SIG-M5 treated with dmso at 0.1 percent for 504 hours (cell line): Measurements from ENCODE around the gene H1-8.
A peak's percentile ranks its signal among the peaks of the same experiment; 100 is the strongest.
"Not testable (repeated sequence)": the region's sequence is repeated elsewhere in the genome, so short reads cannot be mapped to it uniquely, and the experiment has no call there.

ENCODE experiments used
- DNase-seq: peaks from one replicate; lab custom pipeline; 2025; ENCODE audit not compliant: unreplicated experiment; lab: John Stamatoyannopoulos, UW

The H1-8 gene

DNA sequence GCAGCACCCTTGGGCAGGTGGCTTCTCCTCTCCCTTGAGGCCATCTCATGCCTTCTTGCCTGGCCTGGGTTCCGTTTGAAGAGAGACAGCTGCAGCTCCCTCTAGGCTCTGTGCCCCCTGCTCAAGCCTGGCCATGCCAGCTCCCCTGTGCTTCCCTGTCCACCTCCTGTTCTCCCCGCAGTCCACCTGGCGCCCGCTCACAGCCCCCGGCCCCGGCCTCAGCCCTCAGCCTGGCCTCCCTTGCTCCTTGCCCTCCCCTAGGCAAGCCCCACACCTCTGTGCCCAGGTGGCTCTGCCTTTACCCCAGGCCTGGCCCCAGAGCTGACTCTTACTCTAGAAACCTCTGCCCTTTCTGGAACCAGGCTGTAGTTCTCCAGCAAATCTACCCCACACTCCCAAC, 28.4 kb upstream of the H1-8 start:
- DNase-seq: no peak

- DNase-seq: not testable (repeated sequence)
These were observed 27.7 kb upstream of the H1-8 start for GRCh38 chr3:129515108-129515820.

GRCh38 chr3:129515821-129516432, 27.0 kb upstream of the H1-8 start:
- DNase-seq: not testable (repeated sequence)

DNA sequence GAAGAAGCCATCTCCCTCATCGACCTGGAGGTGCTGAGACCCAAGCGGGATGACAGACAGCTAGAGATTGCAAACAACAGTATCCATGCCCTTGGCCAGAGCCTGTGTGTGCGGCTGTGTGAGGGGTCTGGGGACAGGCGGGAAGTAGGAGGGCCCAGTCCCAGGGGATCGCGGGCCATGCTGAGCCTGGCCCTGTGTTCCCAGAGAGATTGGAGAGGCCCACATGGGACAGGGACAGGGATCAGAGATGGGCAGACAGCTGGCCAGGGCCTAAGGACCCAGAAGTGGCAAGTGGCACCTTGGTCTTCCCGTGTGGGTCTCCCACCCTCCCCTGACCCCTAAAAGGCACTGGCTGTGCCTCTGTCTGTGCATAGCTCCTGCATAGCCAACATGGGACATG, 25.5 kb upstream of the H1-8 start:
- no peak for DNase-seq

DNA sequence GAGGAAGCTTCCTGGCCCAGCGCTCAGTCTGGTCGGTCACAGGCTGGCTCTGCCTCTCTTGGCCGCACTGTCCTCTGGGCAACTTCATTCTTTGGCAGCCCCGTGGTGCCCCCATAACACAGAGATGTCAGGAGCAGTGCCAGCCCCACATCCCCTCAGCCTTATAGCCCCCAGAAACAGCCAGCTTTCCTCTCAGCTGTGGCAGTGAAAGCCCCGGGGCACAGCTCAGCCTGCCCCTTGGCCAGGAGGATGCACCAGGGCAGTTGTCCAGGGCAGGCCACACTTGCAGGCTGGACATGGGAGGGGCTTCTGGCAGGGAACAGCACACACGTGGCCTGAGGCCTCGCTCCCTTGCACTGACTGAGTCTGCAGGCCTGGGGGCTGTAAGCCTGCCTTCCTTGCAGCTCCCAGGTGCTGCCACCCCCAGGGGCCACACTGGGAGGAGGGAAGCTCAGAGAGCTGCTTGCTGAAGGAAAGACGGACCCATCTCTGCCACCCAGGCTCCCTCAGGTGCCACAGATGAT, 24.9 kb upstream of the H1-8 start:
- no peak for DNase-seq

- no peak for DNase-seq
These were observed 24.4 kb upstream of the H1-8 start for GRCh38 chr3:129518581-129518980.

GRCh38 chr3:129519449-129519848, 23.5 kb upstream of the H1-8 start:
- no peak for DNase-seq

DNA sequence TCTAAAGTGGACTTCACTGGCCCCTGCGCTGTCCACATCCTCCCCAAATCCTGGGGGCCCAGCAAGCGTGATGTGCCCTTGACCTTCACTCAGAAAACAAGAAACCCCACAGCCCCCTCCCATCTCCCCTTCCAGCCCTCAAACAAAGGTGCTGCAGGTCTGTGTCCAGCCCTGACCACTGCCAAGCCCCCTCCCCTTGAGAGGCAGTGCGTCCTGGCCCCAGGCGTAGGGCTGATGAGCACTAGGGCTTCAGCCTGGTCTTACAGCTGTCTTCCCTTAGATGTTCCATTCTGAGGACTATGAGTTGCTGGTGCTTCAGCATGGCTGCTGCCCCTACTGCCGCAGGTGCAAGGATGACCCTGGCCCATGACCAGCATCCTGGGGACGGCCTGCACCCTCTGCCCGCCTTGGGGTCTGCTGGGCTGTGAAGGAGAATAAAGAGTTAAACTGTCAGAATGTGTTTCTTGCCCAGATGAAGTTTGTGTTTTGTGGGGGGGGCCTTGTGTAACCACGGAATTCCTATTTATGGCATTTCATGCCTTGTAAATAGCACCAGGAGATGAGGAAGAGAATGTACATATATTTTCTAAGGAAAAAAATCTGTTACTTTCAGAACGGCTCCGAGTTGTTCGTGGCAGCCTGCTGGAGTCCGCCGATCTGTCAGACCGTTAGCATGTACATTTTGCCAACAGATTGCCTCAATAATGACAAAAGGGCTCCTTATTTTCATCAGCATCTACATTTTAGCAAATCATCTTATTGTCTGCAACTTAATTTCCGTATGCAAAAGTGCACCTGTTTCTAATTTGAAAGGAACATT, 22.9 kb upstream of the H1-8 start:
- no peak for DNase-seq

GRCh38 chr3:129520960-129521359, 22.0 kb upstream of the H1-8 start:
- no peak for DNase-seq

- no peak for DNase-seq
These were observed 21.4 kb upstream of the H1-8 start for GRCh38 chr3:129521611-129522010.

GRCh38 chr3:129522953-129523352, 20.0 kb upstream of the H1-8 start:
- DNase-seq: no peak

GRCh38 chr3:129524081-129524480, 18.9 kb upstream of the H1-8 start:
- no peak for DNase-seq

- no peak for DNase-seq
These were observed 17.5 kb upstream of the H1-8 start for GRCh38 chr3:129525341-129525968.

DNA sequence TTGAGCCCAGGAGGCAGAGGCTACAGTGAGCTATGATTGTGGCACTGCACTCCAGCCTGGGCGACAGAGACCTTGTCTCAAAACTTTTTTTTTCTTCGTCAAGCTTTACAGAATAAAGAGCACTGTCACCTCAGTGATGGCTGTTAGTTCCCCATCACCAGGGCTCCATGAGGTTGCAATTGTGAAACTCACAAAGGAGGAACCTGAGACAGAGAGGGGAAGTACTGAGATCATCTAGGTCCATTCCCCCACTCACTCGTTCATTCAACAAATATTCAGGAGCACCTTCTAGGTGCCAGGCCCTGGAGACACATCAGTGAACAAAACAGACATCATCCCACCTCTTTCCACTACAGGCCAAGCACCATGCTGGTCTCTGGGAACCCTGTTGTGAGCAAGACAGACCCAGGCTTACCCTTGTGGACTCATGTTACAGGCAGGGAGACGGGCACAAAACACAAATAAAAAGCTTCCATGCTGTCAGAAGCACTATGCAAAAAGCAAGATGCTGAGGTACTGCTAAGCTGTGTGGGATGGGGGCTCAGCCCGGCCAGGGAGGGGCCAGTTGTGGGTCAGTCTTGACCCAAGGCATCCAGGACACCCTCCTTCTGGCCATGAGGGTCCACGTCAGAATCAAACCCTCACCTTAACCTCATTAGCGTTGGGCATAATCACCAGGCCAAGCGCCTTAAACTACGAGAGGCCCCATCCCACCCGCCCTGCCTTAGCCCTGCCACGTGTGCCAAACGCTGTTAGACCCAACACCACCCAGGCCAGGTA, 16.7 kb upstream of the H1-8 start:
- DNase-seq: peak; percentile 96

GRCh38 chr3:129527262-129527661, 15.7 kb upstream of the H1-8 start:
- DNase-seq: no peak

DNA sequence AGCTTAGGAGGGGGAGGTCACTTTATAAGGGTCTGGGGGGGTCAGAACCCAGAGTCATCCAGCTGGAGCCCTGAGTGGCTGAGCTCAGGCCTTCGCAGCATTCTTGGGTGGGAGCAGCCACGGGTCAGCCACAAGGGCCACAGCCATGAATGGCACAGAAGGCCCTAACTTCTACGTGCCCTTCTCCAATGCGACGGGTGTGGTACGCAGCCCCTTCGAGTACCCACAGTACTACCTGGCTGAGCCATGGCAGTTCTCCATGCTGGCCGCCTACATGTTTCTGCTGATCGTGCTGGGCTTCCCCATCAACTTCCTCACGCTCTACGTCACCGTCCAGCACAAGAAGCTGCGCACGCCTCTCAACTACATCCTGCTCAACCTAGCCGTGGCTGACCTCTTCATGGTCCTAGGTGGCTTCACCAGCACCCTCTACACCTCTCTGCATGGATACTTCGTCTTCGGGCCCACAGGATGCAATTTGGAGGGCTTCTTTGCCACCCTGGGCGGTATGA, 14.3 kb upstream of the H1-8 start, which contains the start of gene RHO:
Gene RHO, plus strand, starts transcription at position 51 of the 512 bp plus-strand sequence. Its CDS starts 95 bp downstream, at position 146.
- DNase-seq: no peak

DNA sequence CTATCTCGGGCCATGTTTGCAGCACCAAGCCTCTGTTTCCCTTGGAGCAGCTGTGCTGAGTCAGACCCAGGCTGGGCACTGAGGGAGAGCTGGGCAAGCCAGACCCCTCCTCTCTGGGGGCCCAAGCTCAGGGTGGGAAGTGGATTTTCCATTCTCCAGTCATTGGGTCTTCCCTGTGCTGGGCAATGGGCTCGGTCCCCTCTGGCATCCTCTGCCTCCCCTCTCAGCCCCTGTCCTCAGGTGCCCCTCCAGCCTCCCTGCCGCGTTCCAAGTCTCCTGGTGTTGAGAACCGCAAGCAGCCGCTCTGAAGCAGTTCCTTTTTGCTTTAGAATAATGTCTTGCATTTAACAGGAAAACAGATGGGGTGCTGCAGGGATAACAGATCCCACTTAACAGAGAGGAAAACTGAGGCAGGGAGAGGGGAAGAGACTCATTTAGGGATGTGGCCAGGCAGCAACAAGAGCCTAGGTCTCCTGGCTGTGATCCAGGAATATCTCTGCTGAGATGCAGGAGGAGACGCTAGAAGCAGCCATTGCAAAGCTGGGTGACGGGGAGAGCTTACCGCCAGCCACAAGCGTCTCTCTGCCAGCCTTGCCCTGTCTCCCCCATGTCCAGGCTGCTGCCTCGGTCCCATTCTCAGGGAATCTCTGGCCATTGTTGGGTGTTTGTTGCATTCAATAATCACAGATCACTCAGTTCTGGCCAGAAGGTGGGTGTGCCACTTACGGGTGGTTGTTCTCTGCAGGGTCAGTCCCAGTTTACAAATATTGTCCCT, 13.4 kb upstream of the H1-8 start:
- DNase-seq: no peak

DNA sequence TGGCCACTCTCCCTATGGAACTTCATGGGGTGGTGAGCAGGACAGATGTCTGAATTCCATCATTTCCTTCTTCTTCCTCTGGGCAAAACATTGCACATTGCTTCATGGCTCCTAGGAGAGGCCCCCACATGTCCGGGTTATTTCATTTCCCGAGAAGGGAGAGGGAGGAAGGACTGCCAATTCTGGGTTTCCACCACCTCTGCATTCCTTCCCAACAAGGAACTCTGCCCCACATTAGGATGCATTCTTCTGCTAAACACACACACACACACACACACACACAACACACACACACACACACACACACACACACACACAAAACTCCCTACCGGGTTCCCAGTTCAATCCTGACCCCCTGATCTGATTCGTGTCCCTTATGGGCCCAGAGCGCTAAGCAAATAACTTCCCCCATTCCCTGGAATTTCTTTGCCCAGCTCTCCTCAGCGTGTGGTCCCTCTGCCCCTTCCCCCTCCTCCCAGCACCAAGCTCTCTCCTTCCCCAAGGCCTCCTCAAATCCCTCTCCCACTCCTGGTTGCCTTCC, 12.7 kb upstream of the H1-8 start:
- DNase-seq: no peak

DNA sequence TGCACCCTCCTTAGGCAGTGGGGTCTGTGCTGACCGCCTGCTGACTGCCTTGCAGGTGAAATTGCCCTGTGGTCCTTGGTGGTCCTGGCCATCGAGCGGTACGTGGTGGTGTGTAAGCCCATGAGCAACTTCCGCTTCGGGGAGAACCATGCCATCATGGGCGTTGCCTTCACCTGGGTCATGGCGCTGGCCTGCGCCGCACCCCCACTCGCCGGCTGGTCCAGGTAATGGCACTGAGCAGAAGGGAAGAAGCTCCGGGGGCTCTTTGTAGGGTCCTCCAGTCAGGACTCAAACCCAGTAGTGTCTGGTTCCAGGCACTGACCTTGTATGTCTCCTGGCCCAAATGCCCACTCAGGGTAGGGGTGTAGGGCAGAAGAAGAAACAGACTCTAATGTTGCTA, 12.2 kb upstream of the H1-8 start:
- DNase-seq: no peak
